Stimulated activated CD4-positive, alpha-beta T cell treated with anti-CD3 and anti-CD28 coated beads, Interleukin-4, amount 100 ng/mL, for 24 hours (primary cell): ENCODE results near the gene OMA1.

Source experiments
- DNase-seq: peaks from one replicate; pipeline ENCODE4 v3.0.0-alpha.2; 2020

The OMA1 gene

DNA sequence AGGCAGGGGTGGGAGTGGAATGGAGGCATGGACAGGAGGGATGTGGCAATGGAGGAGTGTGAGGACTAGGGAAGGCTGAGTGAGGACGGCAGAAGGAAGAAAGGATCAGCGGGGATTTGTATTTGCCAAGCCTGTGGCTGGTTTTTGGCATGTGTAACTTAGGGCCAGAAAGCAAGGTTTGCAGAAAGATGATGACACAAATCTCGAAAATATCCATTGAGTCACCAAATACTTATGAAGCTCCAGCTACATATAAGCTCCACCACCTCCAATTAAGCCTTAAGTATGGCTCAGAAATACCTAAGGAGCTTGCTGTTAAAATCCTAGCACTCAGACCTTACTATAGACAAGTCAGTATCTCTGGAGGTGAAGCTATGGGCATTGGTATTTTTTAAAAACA lies 90.1 kb downstream of the OMA1 start:
- DNase-seq, result no peak

GRCh38 chr1:58454807-58455206 lies 91.7 kb downstream of the OMA1 start:
- DNase-seq, result no peak

DNA sequence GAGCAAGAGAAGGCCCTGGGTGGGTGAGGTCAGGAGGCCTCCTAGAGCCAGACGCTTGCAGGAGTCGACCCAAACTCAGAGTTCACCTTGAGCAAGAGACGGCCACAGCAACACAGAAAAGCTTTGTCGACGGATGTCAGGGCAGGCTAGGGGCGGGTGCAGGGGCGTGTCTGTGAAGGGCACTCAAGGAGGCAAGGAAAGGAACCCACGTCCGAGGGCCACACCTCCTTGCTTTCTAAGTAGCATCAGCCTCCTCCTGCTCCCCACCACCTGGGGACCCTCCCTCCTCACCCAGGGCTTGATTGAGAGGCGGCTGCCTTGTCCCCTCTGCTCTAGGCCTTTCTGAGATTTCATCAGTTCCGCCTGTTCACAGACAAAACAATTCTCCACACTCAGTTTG lies 92.1 kb downstream of the OMA1 start:
- DNase-seq, result no peak

DNA sequence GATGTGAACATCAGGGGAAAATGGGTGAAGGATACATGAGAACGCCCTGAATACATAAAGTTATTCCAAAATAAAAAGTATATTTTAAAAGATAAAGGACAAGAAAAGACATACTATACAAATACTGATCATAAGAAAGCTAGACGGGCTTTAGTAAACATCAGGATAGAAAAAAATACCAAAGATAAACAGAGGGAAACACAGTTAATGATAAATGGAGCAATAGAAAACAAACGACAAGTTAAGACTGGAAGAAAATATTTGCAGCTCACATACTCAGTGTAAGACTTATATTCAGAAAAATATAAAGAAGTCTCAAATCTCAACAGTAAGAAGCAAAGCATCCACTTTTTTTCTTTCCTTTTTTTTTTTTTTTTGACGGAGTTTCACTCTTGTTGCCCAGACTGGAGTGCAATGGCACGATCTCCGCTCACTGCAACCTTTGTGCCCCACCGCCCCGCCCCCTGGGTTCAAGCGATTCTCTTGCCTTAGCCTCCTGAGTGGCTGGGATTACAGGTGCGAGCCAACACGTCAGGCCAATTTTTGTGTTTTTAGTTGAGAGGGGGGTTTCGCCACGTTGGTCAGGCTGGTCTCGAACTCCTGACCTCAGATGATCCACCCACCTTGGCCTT lies 94.8 kb downstream of the OMA1 start:
- DNase-seq, result no peak

DNA sequence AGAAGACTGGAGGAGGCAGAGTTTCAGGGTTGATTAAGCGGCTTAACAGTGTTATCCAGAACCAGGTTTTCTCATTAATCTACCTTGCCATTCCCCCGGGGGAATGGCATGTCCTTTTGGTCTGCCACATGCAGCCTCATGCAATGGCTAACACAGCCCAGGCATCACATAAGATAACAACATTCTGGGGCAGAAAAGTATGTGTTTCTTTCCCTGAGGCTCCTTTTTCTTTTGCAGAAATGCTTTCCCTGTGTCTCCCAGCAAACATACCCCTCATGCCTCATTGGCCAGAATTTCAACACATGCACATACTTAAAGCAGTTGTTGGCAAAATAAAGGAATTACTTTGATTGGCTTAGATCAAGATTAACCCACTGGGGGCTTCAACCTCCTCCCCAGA lies 98.6 kb downstream of the OMA1 start:
- no peak for DNase-seq

DNA sequence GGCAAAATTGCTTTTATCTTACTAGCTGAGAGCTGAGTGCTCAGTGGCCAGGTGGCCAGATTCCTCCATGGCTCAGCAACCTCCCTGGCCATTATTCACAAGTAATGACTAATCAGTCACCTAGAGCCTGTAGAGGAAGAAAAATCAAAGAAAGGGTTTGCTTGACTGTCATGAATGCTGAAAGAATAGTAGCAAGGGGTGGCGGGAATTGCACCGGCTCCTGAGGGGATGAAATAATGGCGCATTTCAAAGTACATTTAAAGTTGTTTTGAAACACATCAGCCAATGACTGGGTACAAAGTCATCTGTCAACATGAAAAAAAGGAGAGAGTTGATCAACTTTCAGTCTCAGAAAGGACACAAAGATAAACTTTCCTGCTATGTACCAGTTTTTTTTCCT lies 99.5 kb downstream of the OMA1 start:
- DNase-seq, result no peak

- DNase-seq, result no peak
Measured at GRCh38 chr1:58446368-58446767, 100.2 kb downstream of the OMA1 start.

DNA sequence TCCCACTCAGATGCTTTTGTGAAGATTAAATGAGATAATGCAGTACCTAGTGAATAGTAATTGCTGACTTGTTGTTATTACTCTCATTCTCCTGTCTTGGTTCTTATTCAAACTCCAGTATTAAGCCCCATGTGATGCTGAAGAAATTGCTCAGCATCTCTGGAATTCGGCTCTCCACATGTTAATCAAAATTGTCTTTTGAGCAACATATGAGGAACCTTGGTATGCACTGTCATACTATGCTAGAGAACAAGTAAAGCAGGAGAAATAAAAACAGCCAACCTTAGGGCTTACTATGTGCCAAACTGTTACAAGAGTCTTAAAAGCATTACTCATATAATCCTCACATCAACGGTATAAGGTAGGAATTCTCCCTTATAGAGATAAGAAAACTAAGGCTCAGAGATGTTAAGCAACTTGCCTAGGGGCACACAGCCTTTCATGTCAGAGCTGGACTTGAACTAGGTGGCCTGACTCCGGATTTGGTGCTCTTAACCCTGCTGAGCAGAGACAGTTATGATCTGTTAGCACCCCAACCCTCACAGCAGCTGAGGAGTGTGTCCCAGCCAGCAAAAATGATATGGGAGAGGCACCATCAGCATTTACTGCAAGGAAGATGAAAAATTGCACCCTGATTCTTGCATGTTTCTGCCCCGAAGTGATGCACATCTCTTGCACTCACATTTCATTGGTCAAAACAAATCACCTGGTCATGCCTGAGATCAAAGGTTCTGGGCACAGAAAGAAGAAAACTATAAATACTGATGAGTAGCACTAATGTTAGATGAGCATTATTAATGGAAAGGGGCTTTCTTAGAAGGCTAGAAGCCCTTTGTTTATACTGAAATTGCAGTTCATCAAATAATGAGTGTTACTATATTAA lies 102.3 kb downstream of the OMA1 start:
- no peak for DNase-seq

GRCh38 chr1:58442114-58442513 lies 104.4 kb downstream of the OMA1 start:
- DNase-seq, result no peak

DNA sequence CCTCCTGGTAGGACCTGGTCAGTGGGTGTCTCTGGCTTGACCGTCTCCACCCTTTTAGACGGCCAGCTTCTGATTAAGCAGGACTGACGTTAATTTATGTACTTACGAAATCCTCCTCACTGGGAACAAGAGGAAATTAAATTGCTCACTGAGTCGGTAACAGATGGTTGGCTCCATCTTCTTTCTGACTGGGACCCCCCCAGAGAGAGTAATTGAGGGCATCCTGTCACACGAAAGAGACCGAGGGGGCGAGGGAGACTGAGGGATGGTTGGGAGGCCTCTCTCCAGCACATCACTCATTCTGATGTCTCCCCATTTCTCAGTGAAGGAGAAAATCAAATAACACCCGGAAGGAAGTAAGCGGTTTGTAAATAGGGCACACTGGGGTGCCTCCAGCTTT lies 104.8 kb downstream of the OMA1 start:
- no peak for DNase-seq

- no peak for DNase-seq
Measured at GRCh38 chr1:58440696-58441095, 105.8 kb downstream of the OMA1 start.

DNA sequence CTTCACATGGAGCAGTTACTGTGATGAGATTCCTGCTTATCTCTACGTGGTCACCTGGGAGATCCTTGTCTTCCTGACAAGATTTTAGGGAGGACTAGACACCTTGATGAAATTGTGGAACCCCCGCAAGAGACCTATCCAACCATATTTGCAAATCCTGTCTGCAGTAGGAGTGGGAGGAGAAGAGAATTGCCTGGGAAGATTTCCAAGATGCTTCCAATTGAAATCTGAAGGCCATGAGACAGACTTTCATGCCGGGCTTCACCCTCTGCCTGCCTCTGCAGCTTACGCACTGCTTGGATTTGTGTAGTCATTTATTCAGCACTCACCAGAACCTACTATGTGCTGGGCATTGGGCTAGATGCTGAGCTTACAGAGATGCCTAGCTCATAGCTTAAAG lies 106.6 kb downstream of the OMA1 start:
- no peak for DNase-seq

DNA sequence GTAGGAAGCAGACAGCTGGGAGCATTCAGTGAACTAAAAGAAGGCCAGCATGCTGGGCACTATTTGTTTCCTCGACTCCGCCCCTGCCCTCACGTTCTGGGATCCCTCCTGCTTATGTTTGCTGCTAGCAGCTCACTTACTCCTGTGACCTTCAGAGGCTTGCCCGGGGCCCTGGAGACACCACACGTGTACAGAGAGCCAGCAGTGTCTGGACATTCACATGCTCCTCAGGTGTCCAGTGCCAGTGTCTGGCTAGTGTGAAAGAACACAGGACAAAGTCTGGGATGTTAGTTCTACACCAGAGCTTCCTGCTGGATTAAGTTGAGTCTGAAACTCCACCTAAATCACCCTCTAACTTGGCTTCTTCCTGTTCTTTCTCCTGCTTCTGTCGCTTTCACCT lies 108.1 kb downstream of the OMA1 start:
- no peak for DNase-seq

- no peak for DNase-seq
Measured at GRCh38 chr1:58437623-58438022, 108.9 kb downstream of the OMA1 start.

DNA sequence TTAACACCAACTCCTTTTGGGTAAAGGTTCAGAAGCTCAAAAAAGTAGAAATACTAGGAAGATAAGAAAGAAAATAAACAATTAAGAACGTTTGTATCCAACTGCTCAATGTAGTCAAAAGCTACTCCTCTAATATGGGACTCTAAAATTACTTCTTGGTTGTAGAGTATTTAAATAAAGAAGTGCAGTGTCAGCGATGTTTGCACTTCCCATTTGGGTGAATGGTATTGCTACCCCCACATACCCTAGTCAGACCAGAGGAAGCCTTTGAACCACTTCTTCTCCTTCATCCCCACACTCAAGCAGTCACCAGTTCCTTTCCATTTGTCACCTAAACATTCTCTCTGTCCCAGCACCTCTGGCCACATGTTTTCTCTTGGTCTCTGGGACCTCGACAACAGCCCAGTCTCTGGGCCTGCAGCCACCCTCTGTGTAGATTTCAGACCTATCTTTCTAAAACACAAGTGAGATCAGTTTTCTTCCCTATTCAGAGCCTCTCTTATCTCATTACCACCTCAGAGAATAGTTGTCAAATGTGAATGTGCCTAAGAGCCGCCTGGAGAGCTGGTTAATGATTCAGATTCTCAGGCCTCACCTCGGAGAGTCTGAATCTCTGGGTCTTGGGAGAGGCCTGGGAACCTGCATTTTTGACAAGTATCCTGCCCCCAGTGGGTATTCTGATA lies 109.8 kb downstream of the OMA1 start:
- DNase-seq, result no peak

DNA sequence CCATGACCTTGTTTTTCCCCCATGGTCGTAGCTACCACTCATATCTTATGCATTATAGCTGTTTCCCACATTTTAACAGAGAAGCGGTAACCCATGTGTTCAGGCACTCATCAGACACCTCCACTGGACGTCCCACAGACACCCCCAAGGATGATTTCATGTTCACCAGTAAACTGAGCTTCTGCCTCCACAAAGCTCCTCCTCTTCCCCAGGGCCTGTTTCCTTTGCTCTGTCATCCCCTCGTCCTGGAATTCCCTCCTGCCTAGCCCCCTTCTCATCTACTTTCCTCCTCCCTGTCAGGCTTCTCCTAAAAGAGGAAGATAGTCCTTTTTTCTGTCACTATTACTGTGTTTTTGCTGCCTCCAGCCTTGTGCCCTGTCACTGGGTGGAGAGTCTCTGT lies 111.2 kb downstream of the OMA1 start:
- no peak for DNase-seq

DNA sequence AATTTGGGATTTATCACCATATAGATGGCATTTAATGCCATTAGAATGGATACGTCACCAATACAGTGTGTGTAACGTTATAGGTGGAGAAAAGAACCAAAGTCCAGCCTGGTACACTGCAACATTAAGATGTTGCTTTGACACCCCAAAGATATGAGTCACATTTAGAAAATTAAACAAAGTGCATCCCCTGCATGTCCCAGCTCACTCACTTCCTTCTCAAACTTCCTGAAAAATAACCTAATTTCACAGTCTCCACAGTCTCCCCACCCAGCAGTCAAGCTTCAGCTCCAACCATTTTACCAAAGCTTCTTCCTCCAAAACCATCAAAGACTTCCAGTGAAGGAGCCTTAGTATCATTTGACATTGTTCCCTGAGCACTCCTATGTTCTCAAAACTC lies 111.9 kb downstream of the OMA1 start:
- no peak for DNase-seq

- DNase-seq, result no peak
Measured at GRCh38 chr1:58434181-58434580, 112.3 kb downstream of the OMA1 start.

DNA sequence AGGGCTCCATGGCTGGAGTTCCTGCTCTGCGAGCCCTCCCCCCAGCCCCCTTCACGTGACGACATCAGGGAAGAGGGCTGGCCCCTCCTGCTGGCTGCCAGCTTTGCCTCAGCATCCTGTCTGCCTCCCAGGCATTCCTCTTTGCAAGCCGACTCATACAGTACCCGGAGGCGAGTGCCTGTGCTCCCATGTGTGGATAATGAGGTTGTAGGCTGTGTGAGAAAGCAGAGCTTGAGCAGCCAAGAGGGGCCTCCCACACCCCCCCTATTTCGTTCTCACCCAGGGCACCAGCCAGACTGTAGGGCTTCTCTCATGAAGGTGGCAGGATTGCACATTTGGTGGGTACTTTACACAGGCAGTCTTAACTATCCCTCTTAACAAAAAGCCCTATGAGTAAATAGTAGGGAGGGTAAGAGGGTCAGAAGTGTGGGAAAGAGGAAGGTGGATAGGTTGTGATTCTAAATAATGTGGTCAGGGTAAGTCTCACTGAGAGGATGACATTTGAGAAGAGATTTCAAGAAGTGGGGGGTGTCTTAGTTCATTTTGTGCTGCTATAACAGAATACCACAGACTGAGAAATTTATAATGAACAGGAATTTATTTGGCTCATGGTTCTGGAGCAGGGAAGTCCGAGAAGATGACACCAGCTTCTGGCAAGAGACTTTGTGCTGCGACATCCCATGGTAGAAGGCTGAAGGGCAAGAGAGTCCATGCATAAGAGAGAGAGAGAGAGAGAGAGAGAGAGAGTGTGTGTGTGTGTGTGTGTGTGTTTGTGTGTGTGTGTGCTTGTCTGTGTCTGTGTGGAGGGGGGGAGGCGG lies 113.5 kb downstream of the OMA1 start:
- DNase-seq, result no peak

GRCh38 chr1:58431901-58432620 lies 114.5 kb downstream of the OMA1 start:
- DNase-seq, result no peak
